Measurements from ENCODE around the gene NKX3-2.

DNA sequence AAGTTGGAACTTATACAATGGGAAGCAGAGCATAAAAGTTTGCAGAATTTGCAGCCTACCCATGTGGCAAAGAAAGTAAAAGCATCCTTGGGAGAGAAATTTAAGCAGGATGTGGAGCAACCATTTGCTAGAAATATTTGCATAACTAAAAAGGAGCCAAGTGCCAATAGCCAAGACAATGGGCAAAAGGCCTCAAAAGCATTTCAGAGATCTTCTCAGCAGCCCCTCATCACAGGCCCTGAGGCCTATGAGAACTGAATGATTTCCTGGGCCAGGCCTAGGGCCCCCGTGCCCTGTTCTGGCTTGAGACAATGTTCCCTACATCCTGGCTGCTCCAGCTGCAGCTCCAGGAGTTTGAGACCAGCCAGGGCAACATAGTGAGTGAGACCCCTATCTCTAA, 34.9 kb downstream of the NKX3-2 start:
- TF ChIP-seq FOXM1 (IDR thresholded peaks at IDR 0.05; ENCODE audit: low read depth) (no peak), FOXM1 (CRISPR knock-in tag; IDR thresholded peaks at IDR 0.05; ENCODE audit: low read depth) (no peak), CTCF (IDR thresholded peaks at IDR 0.05 in 2 of 3, conservative IDR thresholded peaks at IDR 0.05 in 1 of 3; ENCODE audit: insufficient read depth in 2 of 3, low read depth in 1 of 3, low read length in 3 of 3) (no peak), ZNF717 (CRISPR knock-in tag; IDR thresholded peaks at IDR 0.05) (no peak), ESRRA (IDR thresholded peaks at IDR 0.05; ENCODE audit: borderline replicate concordance, low read depth) (no peak)
- TF ChIP-seq, protein P1, sequence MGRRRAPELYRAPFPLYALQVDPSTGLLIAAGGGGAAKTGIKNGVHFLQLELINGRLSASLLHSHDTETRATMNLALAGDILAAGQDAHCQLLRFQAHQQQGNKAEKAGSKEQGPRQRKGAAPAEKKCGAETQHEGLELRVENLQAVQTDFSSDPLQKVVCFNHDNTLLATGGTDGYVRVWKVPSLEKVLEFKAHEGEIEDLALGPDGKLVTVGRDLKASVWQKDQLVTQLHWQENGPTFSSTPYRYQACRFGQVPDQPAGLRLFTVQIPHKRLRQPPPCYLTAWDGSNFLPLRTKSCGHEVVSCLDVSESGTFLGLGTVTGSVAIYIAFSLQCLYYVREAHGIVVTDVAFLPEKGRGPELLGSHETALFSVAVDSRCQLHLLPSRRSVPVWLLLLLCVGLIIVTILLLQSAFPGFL (CRISPR knock-in tag; IDR thresholded peaks at IDR 0.05): no peak
